ENCODE measurements around the gene PADI3.

- TF ChIP-seq CREB1 (CRISPR knock-in tag; IDR thresholded peaks at IDR 0.05; ENCODE audit: low read depth) (no peak), CTCF (conservative IDR thresholded peaks at IDR 0.05; ENCODE audit: low read depth in 2 of 2) (no peak), ZNF114 (CRISPR knock-in tag; IDR thresholded peaks at IDR 0.05) (no peak)
These were observed 1.9 kb upstream of the PADI3 start for GRCh38 chr1:17246971-17247370.

All from GM23338 (cell line).